Stimulated activated CD8-positive, alpha-beta memory T cell treated with anti-CD3 and anti-CD28 coated beads, Interleukin-12 subunit alpha, Interleukin-12 subunit beta, amount 100 ng/mL, for 24 hours (primary cell): ENCODE data around the gene DOCK2.
"Not testable (repeated sequence)": the region's sequence is repeated elsewhere in the genome, so short reads cannot be mapped to it uniquely, and the experiment has no call there.

Experiments used
- DNase-seq: peaks from one replicate; pipeline ENCODE4 v3.0.0-alpha.2; 2020; ENCODE audit errors: extremely low read depth

The DOCK2 gene

DNA sequence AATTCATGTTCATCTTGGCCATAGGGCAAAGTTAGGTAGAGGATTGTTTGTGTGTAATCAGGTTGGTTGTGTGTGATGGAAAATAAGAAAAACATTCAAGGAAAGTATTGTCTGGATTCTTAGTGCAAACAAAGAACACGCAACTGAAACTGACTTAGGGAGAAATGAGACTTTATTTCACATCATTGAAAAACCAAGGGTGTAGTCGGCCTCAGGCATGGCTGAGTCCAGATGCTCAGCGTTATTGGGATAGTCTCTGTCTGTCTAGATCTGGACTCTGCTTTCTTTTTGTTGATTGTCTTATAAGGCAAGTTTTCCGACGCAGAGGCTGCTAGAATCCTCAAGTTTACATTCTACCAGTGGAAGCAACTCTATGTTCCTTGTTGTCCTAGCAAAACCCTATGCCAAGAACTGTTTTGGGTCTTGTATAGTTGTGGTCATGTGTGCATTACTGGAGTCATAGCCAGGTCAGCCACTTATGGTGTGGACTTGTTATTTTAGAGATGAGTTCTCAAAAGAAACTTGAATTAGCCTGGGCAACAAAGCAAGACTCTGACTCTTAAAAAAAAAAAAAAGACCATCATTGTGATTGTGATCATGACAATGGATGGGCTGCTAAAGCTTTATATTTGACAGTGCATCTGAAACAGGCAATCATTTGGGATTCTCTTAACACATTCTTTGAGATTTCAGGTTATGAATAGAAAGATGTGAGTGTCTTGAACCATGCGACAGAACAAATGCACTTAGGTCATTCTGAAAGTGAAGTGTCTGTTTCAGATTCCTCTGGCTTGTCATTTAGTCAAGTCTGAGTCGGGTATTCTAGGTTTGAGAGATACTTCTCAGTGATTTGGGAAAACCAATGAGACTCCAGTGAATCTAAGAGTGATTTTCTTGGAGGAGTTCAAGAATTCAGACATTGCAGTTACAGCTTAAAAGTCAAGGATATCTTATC, 82.6 kb downstream of the DOCK2 start:
- DNase-seq, result no peak

- DNase-seq, result no peak
These were observed 84.7 kb downstream of the DOCK2 start for GRCh38 chr5:169721771-169722170.

- no peak for DNase-seq
These were observed 86.2 kb downstream of the DOCK2 start for GRCh38 chr5:169723103-169723831.

- DNase-seq, result no peak
These were observed 87.4 kb downstream of the DOCK2 start for GRCh38 chr5:169724303-169725087.

GRCh38 chr5:169725665-169726064, 88.6 kb downstream of the DOCK2 start:
- DNase-seq, result not testable (repeated sequence)

- no peak for DNase-seq
These were observed 91.3 kb downstream of the DOCK2 start for GRCh38 chr5:169728418-169728817.

DNA sequence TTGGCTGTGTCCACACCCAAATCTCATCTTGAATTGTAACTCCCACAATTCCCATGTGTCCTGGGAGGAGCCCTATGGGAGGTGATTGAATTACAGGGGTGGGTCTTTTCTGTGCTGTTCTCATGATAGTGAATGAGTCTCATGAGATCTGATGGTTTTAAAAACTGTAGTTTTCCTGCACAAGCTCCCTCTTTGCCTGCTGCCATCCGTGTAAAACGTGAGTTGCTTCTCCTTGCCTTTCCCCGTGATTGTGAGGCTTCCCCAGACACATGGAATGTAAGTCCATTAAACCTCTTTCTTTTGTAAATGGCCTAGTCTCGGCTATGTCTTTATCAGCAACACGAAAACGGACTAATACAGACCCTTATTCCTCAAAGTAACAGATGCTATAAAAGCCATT, 94.1 kb downstream of the DOCK2 start:
- DNase-seq, result no peak

GRCh38 chr5:169732841-169733240, 95.8 kb downstream of the DOCK2 start:
- no peak for DNase-seq

DNA sequence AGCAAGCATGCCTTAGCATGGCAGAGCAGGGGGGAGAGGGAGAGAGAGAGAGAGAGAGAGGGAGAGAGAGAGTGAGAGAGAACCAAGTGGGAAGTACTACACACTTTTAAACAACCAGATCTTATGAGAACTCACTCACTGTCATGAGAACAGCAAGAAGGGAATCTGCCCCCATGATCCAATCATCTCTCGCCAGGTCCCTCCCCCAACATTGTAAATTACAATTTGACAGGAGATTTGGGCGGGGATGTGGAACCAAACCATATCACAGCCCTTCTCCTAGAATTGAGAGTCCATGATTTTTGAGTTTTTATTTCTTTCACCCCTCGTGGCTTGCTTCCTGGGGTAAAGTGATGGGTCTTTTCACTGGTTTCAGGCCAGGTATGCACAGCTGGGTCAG, 98.8 kb downstream of the DOCK2 start:
- DNase-seq, result no peak

DNA sequence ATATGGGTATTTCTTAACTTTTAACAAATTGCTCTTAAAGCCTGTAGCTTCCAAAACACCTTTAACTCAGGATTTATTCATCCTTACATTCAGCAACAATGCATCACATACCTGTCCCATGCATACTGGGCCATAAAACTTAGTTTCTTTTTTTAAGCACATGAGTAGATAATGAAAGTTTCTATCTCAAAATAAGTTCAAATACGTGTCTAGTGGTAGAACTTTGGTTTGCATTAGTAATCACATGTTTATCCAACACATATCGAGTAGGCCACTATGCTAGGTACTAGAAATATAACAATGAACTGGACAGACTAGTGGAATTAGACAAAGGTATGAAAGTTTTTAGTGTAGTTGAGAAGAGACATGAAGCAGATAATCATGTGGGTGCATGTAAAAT, 99.6 kb downstream of the DOCK2 start:
- DNase-seq, result no peak

GRCh38 chr5:169740435-169740834, 103.4 kb downstream of the DOCK2 start:
- no peak for DNase-seq

DNA sequence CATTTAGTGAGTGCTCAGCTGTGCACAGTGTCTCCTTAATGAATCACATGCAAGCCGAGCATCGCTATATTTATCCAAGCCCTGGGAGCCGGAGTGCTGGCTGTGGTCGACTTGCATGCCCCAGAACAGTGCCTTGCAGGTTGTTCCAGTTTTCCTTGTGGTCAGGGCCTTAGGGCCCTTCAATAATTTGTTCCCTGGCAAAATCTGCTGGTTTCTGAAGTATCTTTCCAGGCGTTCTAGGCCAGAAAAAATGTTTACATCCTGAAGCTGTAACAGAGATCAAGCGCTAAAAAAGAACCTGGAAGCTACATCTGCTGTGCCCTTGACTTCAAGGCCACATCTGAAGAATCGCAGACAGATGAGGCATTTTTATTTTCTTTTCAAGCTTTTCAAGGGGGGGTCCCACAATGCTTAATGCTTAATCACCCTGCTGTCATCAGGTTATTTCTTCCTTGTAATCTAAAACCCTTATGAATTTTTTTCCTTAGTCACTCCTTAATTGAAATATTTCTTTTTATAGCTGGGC, 105.8 kb downstream of the DOCK2 start:
- no peak for DNase-seq

- DNase-seq, result no peak
These were observed 107.3 kb downstream of the DOCK2 start for GRCh38 chr5:169744336-169744735.

DNA sequence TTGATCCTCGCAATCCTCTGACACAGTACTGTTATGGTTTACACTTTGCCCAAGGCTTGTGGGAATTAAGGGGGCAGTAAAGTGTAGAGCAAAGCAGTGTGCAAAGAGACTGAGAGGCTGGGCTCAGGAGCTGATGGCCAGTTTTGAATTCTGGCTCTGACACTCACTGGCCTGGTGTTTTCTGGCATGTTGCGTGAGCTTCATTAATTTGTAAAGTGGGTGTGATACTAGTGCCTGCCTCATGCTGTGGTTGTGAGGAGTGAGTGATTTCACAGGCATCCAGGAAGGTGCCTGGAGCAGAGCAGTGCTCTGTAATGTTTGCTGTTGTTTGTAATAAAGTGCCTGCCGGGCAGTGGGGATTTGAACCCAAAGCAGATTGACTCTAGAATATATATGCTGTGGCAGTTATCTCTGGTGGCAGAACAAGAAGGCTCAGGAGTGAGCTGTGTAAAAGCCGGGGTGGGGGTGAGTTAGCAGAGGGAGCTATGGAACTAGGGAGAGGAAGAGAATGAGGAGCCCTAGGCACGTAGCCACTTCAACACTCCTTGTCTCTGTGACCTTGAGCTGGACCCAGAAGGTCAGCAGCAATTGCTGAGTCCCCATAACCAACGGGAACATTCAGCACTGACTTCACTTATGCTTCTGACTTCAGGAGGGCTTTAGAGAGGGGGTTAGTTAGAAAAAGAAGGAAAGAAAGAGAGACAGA, 108.5 kb downstream of the DOCK2 start:
- DNase-seq, result no peak

- no peak for DNase-seq
These were observed 109.1 kb downstream of the DOCK2 start for GRCh38 chr5:169746147-169746694.

DNA sequence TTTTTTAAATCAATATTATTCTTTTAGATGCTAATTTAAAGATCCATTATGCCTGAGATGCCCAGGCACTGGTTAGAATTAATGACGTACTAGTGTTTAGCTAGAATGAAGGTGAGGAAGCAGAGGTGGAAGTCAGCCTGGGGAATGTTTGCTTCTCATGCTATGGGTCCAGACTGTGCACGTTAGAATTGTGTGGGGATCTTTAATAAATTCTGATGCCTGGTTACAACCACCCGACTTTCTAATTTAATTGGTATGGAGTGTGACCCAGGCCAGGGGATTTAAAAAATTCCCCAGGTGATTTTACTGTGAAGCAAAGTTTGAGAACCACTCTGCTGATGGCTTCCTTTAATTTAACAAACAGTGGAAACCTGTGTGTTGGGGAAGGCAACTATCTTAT, 111.1 kb downstream of the DOCK2 start:
- no peak for DNase-seq

- no peak for DNase-seq
These were observed 112.2 kb downstream of the DOCK2 start for GRCh38 chr5:169749295-169749694.

- DNase-seq, result no peak
These were observed 114.4 kb downstream of the DOCK2 start for GRCh38 chr5:169751490-169751889.

- DNase-seq, result not testable (repeated sequence)
These were observed 115.5 kb downstream of the DOCK2 start for GRCh38 chr5:169752566-169752965.

DNA sequence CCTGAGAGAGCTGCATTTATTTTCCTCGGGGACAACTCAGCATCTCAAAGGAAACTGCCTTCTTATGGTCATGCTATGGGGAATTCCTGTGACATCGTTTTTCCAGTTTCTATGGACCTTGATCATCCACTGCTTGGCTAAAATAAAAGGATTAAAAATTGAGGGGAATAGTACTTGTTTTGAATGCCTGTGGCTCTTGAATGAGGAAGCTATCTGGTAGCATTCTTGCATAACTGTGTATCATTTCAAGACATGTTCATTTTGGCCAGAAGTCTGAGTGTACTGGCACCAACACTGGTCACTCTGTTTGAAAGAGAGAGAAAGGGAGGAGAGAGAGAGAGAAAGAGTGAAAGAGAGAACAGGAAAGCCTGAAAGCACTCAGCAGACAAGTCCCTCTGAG, 116.7 kb downstream of the DOCK2 start:
- no peak for DNase-seq

GRCh38 chr5:169754737-169755136, 117.7 kb downstream of the DOCK2 start:
- DNase-seq, result no peak
